CD1c-positive myeloid dendritic cell (primary cell): Measurements from ENCODE around the gene CENPW.

ENCODE experiments used
- DNase-seq: peaks from one replicate; pipeline ENCODE4 v3.0.0-alpha.2; 2016; ENCODE audit errors: extremely low spot score

Gene CENPW

GRCh38 chr6:126373344-126373743, 33.4 kb downstream of the CENPW start:
- no peak for DNase-seq

- no peak for DNase-seq
These were observed 34.5 kb downstream of the CENPW start for GRCh38 chr6:126374372-126374771.

GRCh38 chr6:126376682-126377081, 36.8 kb downstream of the CENPW start:
- DNase-seq = no peak

GRCh38 chr6:126377594-126378153, 37.8 kb downstream of the CENPW start:
- DNase-seq = no peak

- DNase-seq = no peak
These were observed 40.2 kb downstream of the CENPW start for GRCh38 chr6:126380072-126380583.

DNA sequence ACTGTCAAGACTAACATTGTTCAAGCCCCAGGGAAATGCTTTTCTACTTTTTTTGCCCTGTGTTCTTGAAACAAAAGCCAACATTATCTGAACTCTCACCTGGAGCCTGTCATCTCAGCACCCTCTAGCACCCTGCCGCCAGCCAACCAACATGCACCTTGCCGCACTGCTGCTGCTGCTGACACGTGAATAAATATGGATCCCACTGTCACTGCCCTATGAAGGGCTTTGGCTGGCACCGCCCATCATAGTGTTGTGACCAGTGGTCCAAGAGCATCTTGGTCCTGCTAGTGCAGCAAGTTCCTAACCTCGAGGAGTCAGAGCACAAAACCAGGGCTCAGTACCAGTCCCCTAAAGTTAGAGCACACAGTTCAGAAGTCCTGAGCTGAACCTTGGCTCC, 41.6 kb downstream of the CENPW start:
- no peak for DNase-seq

DNA sequence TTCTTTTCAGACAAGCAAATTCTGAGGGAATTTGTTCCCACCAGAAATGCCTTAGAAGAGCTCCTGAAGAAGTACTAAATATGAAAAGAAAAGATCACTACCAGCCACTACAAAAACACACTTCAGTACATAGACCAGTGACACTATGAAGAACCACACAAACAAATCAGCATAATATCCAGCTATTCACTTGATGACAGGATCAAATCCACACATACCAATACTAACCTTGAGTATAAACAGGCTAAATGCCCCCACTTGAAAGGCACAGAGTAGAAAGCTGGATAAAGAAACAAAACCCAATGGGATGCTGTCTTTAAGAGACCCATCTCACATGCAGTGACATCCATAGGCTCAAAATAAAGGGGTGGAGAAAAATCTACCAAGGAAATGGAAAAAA, 43.3 kb downstream of the CENPW start:
- DNase-seq = no peak

DNA sequence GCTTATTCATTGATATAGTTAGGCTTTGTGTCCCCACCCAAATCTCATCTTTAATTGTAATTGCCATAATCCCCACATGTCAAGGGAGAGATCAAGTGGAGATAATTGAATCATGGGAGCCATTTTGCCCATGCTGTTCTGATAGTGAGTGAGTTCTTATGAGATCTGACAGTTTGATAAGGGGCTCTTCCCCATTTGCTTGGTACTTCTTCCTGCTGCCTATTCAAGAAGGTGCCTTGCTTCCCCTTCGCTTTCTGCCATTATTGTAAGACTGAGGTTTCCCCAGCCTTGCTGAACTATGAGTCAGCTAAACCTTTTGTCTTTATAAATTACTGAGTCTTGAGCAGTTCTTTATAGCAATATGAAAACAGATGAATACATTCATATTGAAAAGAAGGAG, 45.6 kb downstream of the CENPW start:
- DNase-seq = no peak

GRCh38 chr6:126388104-126388598, 48.2 kb downstream of the CENPW start:
- DNase-seq = no peak

DNA sequence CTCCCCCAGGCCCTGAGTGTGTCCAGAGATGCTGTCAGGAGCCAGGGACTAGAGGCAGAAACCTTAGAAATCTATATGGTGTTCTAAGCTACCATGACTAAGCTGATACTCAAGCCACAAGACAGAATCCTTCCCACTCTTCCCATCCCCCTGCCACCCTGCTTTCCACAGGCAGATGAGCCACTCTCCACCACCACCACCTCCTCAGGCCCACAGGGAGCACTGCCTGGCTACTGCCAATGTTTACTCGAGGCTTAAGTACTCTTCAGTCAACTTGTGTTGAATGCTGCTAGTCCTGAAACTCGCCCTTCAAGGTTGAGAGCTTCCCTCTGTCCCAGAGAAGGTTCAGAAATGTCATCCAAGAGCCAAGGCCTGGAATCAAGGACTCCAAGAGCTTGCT, 56.2 kb downstream of the CENPW start:
- DNase-seq = no peak
